Measurements from ENCODE around the gene ACSS1.

- TF ChIP-seq CTCF (conservative IDR thresholded peaks at IDR 0.05; ENCODE audit: low read length) (no peak), EZH2phosphoT487 (IDR thresholded peaks at IDR 0.05; ENCODE audit: borderline replicate concordance) (no peak)
These were observed 31.2 kb upstream of the ACSS1 start for GRCh38 chr20:25089096-25089495.

Data from Loucy (cell line).